Parathyroid adenoma (tissue), 2 donors: ENCODE results near the gene YY1.

Source experiments
- H2AFZ ChIP-seq: fragments of 300-600 bp; sonication (generic); one replicate; pipeline ENCODE4 v1.7.0; 2017; ENCODE audit warnings: antibody characterized with exemption, mild to moderate bottlenecking
- H3K27ac ChIP-seq: fragments of 300-600 bp; sonication (generic); one replicate; pipeline ENCODE4 v1.7.0; 2017
- H3K27me3 ChIP-seq: fragments of 300-600 bp; sonication (generic); one replicate; pipeline ENCODE4 v1.7.0; 2017; ENCODE audit warnings: low read length; ENCODE audit not compliant: control insufficient read depth, insufficient read depth
- H3K36me3 ChIP-seq: fragments of 300-600 bp; sonication (generic); one replicate; pipeline ENCODE4 v1.7.0; 2017; ENCODE audit warnings: low read length; ENCODE audit not compliant: control insufficient read depth, insufficient read depth
- H3K4me1 ChIP-seq: fragments of 300-600 bp; sonication (generic); one replicate; pipeline ENCODE4 v1.7.0; 2017; ENCODE audit warnings: control low read depth
- H3K4me2 ChIP-seq: fragments of 300-600 bp; sonication (generic); one replicate; pipeline ENCODE4 v1.7.0; 2017; ENCODE audit warnings: low read length
- H3K4me3 ChIP-seq: fragments of 300-600 bp; sonication (generic); one replicate; pipeline ENCODE4 v1.7.0; 2017; ENCODE audit warnings: low read depth, low read length
- H3K79me2 ChIP-seq: fragments of 300-600 bp; sonication (generic); one replicate; pipeline ENCODE4 v1.7.0; 2017; ENCODE audit warnings: control low read depth
- H3K9ac ChIP-seq: fragments of 300-600 bp; sonication (generic); one replicate; pipeline ENCODE4 v1.7.0; 2017; ENCODE audit warnings: mild to moderate bottlenecking
- H3K9me3 ChIP-seq: fragments of 300-600 bp; sonication (generic); one replicate; pipeline ENCODE4 v1.7.0; 2017; ENCODE audit warnings: low read length; ENCODE audit not compliant: control insufficient read depth
- CTCF ChIP-seq: fragments of 300-600 bp; sonication (generic); IDR thresholded peaks from one replicate; pipeline ENCODE4 v1.7.0; 2017; ENCODE audit warnings: antibody characterized with exemption, mild to moderate bottlenecking
- donor health status: primary hyperparathyroidism.

The YY1 gene

DNA sequence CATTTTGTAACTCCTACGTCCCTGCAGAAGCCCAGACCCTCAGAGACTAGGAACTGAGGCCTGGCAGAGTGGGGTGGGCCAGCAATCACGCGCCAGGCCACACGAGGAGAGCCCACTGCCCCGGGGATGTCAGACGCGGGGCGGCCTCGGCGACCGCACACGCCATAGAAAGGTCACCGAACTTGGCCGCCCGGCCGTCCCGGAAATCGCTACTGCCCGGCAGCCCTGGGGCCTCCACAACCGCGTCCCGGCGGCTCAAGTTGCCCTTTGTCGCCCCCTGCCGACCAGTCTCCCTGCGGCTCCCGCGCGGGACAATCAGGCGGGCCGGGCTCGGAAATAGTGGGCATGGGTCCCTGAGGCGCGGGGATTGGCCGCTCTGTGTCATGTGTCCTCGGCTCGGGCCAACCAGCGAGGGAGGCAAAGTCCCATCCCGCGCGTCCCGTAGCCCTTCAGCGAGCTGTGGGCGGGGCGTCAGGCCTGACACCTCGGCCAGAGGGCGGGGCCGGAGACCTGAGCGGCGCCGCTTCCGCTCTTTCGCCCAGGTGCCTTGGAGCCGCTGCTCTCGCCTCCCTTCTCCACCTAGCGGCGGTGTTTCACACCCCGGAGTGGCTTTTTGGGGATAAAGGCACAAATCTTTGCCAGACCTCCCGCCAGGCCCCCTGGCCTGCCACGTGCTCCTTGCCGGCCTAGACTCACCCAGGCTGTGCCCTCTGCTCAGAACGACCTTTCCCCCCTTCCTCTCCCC lies 46.1 kb upstream of the YY1 start:
- Histone ChIP-seq H3K79me2 (no peaks in the 10 kb centered on the region), H3K27me3 (no peaks in the 10 kb centered on the region)
- TF ChIP-seq CTCF: peak; percentile 85

DNA sequence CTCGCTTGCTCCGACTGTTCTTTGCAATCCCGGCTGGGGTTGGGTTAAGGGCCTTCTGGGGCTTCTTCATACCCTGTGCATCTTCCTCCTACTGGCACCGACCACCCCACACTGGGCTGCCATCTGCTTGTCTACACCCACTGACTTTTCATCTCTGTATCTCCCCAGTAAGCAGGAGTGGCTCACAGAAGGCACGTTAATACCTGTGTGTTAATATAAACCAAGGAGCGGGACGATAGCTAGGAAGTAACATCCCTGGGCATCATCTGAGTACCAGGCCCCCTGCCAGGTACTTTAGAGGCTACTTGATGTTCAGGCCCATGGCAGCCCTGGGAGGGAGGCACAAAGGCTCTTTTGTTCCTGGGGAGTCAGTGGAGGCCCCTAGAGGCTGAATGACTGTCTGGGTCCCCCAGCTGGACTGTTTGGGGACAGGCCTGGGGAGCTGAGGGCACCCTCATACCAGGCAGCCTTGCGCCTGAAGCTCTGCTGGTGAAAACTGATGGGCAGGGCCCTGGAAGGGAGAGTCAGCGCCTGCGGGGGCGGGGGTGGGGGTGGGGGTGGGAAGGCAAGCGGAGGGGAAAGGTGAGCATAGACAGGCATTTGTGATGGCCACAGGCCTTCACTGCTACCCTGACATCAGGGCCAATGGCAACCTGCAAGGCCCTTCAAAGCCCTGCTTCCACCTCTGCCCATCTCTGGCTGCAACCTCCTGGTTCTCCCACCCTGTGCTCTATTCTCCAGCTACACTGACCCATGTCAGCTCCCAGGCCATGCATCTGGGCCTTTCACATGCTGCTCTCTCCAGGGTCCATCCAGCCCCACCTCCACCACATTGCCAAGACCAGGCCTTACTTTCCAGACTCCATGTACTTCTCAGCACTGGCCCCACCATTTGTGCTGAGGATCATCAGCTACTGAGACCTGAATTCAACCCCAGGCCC lies 45.3 kb upstream of the YY1 start:
- peak overlapping the region; percentile 68 for H3K27ac ChIP-seq
- H2AFZ ChIP-seq: peak overlapping the region; percentile 100
- no peak for TF ChIP-seq CTCF
- H3K36me3 ChIP-seq: no peaks in the 10 kb centered on the region
- H3K9me3 ChIP-seq: no peaks in the 10 kb centered on the region
- no peak overlapping the region for H3K9ac ChIP-seq
- H3K4me1 ChIP-seq: peaks cover 7% of the 10 kb centered on the region
- H3K4me3 ChIP-seq: peak overlapping the region; percentile 49
- H3K79me2 ChIP-seq: no peaks in the 10 kb centered on the region
- H3K27me3 ChIP-seq: no peaks in the 10 kb centered on the region
- H3K4me2 ChIP-seq: peak overlapping the region; percentile 70

More for the DNA sequence above, 46.1 kb upstream of the YY1 start:
- Histone ChIP-seq H3K4me1 (peaks cover 7% of the 10 kb centered on the region), H3K4me2 (peak overlapping the region; percentile 77), H3K27ac (peak overlapping the region; percentile 88), H3K4me3 (peak overlapping the region; percentile 55), H3K9me3 (no peaks in the 10 kb centered on the region), H3K36me3 (no peaks in the 10 kb centered on the region), H3K9ac (peak overlapping the region; percentile 53), H2AFZ (peak overlapping the region; percentile 100)

GRCh38 chr14:100199240-100199860 lies 39.6 kb upstream of the YY1 start:
- Histone ChIP-seq H3K4me2 (no peak overlapping the region), H3K36me3 (no peaks in the 10 kb centered on the region), H3K9me3 (no peaks in the 10 kb centered on the region), H3K4me3 (no peak overlapping the region), H3K27me3 (no peaks in the 10 kb centered on the region), H3K79me2 (no peaks in the 10 kb centered on the region), H3K9ac (no peak overlapping the region), H3K27ac (no peak overlapping the region), H2AFZ (no peak overlapping the region), H3K4me1 (no peaks in the 10 kb centered on the region)
- TF ChIP-seq CTCF: no peak

DNA sequence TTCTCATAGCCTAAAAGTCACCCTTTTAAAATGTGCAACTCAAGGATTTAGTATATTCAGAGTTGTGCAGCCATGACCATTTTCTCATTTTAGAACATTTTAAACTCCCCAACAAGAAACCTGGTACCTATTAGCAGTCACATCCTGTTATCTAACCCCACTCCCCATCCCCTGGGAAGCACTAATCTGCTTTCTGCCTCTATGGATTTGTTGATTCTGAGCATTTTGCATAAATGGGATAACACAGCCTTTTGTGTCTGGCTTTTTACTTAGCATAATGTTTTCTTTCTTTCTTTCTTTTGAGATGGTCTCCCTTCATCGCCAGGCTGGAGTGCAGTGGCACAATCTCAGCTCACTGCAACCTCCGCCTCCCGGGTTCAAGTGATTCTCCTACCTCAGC lies 38.6 kb upstream of the YY1 start:
- Histone ChIP-seq H3K27ac (no peak overlapping the region), H3K27me3 (no peaks in the 10 kb centered on the region), H3K4me2 (no peak overlapping the region), H2AFZ (no peak overlapping the region), H3K4me3 (no peak overlapping the region), H3K79me2 (no peaks in the 10 kb centered on the region), H3K4me1 (no peaks in the 10 kb centered on the region), H3K9ac (no peak overlapping the region), H3K9me3 (no peaks in the 10 kb centered on the region), H3K36me3 (no peaks in the 10 kb centered on the region)
- TF ChIP-seq CTCF: no peak
